DOHH2 (cell line): Measurements from ENCODE around the gene TPCN2.
A peak's percentile ranks its signal among the peaks of the same experiment; 100 is the strongest.
"Not testable (repeated sequence)": the region's sequence is repeated elsewhere in the genome, so short reads cannot be mapped to it uniquely, and the experiment has no call there.

Experiments
- H3F3A ChIP-seq: fragments of 200-600 bp; sonication (generic), shearing (Covaris generic); 2 replicates; pipeline ENCODE4 v1.6.0; 2016; ENCODE audit warnings: antibody characterized with exemption, mild to moderate bottlenecking; ENCODE audit not compliant: control insufficient read depth, insufficient read depth
- H3K27ac ChIP-seq: fragments of 200-600 bp; sonication (generic); 2 replicates; pipeline ENCODE4 v1.5.1; 2014; ENCODE audit warnings: low read depth, mild to moderate bottlenecking, low read length, moderate library complexity
- H3K27me3 ChIP-seq: fragments of 200-600 bp; sonication (generic); 2 replicates; pipeline ENCODE4 v1.6.1; 2014; ENCODE audit warnings: mild to moderate bottlenecking, low read length, mixed read lengths; ENCODE audit not compliant: control insufficient read depth
- H3K36me3 ChIP-seq: fragments of 200-600 bp; sonication (generic); 2 replicates; pipeline ENCODE4 v1.6.1; 2014; ENCODE audit warnings: mild to moderate bottlenecking, low read length, moderate library complexity, mixed read lengths; ENCODE audit not compliant: control insufficient read depth
- H3K4me1 ChIP-seq: fragments of 200-600 bp; sonication (generic); 2 replicates; pipeline ENCODE4 v1.6.1; 2014; ENCODE audit warnings: mild to moderate bottlenecking, low read length, mixed read lengths; ENCODE audit not compliant: control insufficient read depth
- H3K4me2 ChIP-seq: fragments of 200-600 bp; sonication (generic); 2 replicates; pipeline ENCODE4 v1.6.0; 2014; ENCODE audit warnings: mild to moderate bottlenecking, low read length, moderate library complexity
- H3K4me3 ChIP-seq: fragments of 200-600 bp; sonication (generic); 2 replicates; pipeline ENCODE4 v1.5.1; 2014; ENCODE audit warnings: mild to moderate bottlenecking, low read length, mixed read lengths
- H3K79me2 ChIP-seq: fragments of 200-600 bp; sonication (generic); 2 replicates; pipeline ENCODE4 v1.6.1; 2014; ENCODE audit warnings: mild to moderate bottlenecking, low read length, mixed read lengths; ENCODE audit not compliant: control insufficient read depth
- H3K9me2 ChIP-seq: fragments of 200-600 bp; sonication (generic); replicated peaks from 2 replicates; pipeline ENCODE4 v1.6.1; 2014; ENCODE audit warnings: mild to moderate bottlenecking, low read length, mixed read lengths; ENCODE audit not compliant: control insufficient read depth
- H3K9me3 ChIP-seq: fragments of 200-600 bp; sonication (generic); 2 replicates; pipeline ENCODE4 v1.6.1; 2014; ENCODE audit warnings: antibody characterized with exemption, low read length, mixed read lengths; ENCODE audit not compliant: control insufficient read depth, insufficient read depth
- H4K20me1 ChIP-seq: fragments of 200-600 bp; sonication (generic); 2 replicates; pipeline ENCODE4 v1.6.0; 2014; ENCODE audit warnings: low read depth, mild to moderate bottlenecking, antibody characterized with exemption, low read length, moderate library complexity; ENCODE audit not compliant: control insufficient read depth, insufficient read depth
- EZH2phosphoT487 ChIP-seq: fragments of 200-600 bp; sonication (generic); IDR thresholded peaks from 2 replicates; pipeline ENCODE4 v1.6.1; 2017; ENCODE audit warnings: borderline replicate concordance, mild to moderate bottlenecking, antibody characterized with exemption, low read length, moderate library complexity, mixed read lengths
- TF ChIP-seq, protein P1 (sequence below): fragments of 200-600 bp; sonication (generic); IDR thresholded peaks from one replicate; pipeline ENCODE4 v1.5.1; 2014; ENCODE audit warnings: antibody characterized with exemption, mild to moderate bottlenecking, low read depth, low read length; ENCODE audit not compliant: poor library complexity, severe bottlenecking

TPCN2 gene

DNA sequence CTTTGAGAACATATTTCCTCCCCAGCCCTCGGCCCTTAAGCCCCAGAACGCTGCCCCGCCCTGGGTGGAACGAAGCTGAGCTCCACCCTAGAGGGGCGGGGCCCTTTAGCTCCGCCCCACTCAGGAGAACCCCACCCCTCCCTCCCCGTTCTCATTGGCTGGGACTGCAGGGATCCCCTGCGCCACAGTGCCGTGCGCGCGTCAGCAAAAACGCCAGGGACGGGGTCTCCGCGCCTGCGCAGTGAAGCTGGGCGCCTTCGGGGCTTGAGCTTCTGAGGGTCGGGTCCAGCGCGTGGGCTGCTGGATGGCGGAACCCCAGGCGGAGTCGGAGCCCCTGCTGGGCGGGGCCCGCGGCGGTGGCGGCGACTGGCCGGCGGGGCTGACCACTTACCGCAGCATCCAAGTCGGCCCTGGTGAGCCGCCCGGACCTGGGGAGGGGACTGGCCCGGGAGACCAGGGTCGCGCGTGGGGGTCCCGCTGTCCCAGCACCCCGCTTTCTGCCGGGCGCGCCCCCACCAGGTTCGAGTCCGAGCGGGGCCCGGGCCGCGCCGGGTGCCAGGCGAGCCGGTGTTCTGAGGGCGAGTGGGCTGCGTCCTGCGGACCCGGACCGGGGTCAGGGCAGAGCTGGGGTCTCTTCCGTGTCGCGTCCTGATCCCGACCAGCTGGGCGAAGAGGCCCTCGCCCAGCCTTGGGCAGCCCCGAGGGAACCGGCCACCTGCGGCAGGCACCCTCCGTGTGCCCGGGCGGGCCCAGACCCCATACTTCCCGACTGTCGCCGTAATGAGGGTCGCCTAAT is at the start of gene TPCN2:
Gene TPCN2 (plus strand): TSS at position 239 of the 796 bp plus-strand sequence. CDS start 66 bp downstream, at position 305.
- Histone ChIP-seq H3K36me3 (peaks cover 6% of the 10 kb centered on the region; the same call in 1 of the 2 replicates), H3K4me2 (peak within 1 kb of the TSS; percentile 83), H3K9me2 (no peaks in the 10 kb centered on the region), H3K79me2 (peaks cover 50% of the 10 kb centered on the region), H3K27me3 (no peaks in the 10 kb centered on the region), H4K20me1 (no peaks in the 10 kb centered on the region), H3K4me1 (peaks cover 62% of the 10 kb centered on the region), H3F3A (peaks cover 5% of the 10 kb centered on the region; the same call in 1 of the 2 replicates), H3K4me3 (peak within 1 kb of the TSS; percentile 73), H3K27ac (peak within 1 kb of the TSS; percentile 27), H3K9me3 (no peaks in the 10 kb centered on the region)
- TF ChIP-seq EZH2phosphoT487, result no peak
- TF ChIP-seq, protein P1, sequence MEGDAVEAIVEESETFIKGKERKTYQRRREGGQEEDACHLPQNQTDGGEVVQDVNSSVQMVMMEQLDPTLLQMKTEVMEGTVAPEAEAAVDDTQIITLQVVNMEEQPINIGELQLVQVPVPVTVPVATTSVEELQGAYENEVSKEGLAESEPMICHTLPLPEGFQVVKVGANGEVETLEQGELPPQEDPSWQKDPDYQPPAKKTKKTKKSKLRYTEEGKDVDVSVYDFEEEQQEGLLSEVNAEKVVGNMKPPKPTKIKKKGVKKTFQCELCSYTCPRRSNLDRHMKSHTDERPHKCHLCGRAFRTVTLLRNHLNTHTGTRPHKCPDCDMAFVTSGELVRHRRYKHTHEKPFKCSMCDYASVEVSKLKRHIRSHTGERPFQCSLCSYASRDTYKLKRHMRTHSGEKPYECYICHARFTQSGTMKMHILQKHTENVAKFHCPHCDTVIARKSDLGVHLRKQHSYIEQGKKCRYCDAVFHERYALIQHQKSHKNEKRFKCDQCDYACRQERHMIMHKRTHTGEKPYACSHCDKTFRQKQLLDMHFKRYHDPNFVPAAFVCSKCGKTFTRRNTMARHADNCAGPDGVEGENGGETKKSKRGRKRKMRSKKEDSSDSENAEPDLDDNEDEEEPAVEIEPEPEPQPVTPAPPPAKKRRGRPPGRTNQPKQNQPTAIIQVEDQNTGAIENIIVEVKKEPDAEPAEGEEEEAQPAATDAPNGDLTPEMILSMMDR, result no peak

GRCh38 chr11:68999093-68999747 is 49.5 kb upstream of the TPCN2 start:
- H3K27ac ChIP-seq, result no peak overlapping the region
- H3K36me3 ChIP-seq, result no peaks in the 10 kb centered on the region
- H3K4me2 ChIP-seq, result no peak overlapping the region
- H3K4me1 ChIP-seq, result no peaks in the 10 kb centered on the region
- H3K9me3 ChIP-seq, result no peaks in the 10 kb centered on the region
- H3F3A ChIP-seq, result no peaks in the 10 kb centered on the region
- no peaks in the 10 kb centered on the region for H3K79me2 ChIP-seq
- no peaks in the 10 kb centered on the region for H3K9me2 ChIP-seq
- TF ChIP-seq EZH2phosphoT487, result no peak
- TF ChIP-seq, protein P1, result no peak
- H3K4me3 ChIP-seq, result no peak overlapping the region
- H3K27me3 ChIP-seq, result no peaks in the 10 kb centered on the region
- H4K20me1 ChIP-seq, result no peaks in the 10 kb centered on the region

DNA sequence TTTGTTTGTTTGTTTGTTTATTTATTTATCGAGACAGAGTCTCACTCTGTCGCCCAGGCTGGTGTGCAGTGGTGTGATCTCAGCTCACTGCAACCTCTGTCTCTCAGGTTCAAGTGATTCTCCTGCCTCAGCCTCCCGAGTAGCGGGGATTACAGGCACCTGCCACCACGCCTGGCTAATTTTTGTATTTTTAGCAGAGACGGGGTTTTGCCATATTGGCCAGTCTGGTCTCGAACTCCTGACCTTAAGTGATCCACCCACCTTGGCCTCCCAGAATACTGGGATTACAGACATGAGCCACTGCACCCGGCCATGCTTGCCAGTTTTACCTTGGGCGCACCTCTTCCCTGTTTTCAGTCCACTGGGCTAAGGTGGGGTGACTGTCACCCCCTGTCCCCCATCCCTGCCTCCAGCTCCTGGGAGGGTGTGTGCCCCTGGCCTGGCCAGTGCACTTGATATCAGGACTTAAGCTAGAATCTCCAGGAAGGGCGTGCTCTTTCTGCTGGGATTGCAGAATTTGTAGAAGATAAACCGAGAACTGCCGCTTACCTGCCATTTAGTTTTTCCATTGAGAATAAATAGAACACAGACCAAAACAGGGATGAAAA is 48.9 kb upstream of the TPCN2 start:
- H3K79me2 ChIP-seq, H3K9me2 ChIP-seq, H3K9me3 ChIP-seq, H3K36me3 ChIP-seq, H3K27ac ChIP-seq, H4K20me1 ChIP-seq, H3K4me2 ChIP-seq, H3K27me3 ChIP-seq, H3K4me1 ChIP-seq, H3K4me3 ChIP-seq, H3F3A ChIP-seq: not testable (repeated sequence)
